Nephron (organoid): Measurements from ENCODE around the gene SIRT6.
"Not testable (repeated sequence)": the region's sequence is repeated elsewhere in the genome, so short reads cannot be mapped to it uniquely, and the experiment has no call there.

Experiments
- H3K27ac Mint-ChIP-seq, 3 experiments: 2 replicates each; pipeline ENCODE4 v1.8.0; 2020; ENCODE audit warnings: mixed read lengths in 3 of 3, mild to moderate bottlenecking in 2 of 3, moderate library complexity in 1 of 3
- H3K27me3 Mint-ChIP-seq: 2 replicates; pipeline ENCODE4 v1.8.0; 2021; ENCODE audit warnings: low read depth, mild to moderate bottlenecking, moderate library complexity, mixed read lengths
- H3K36me3 Mint-ChIP-seq: 2 replicates; pipeline ENCODE4 v1.8.0; 2020; ENCODE audit warnings: low read depth, mixed read lengths
- H3K4me1 Mint-ChIP-seq: 2 replicates; pipeline ENCODE4 v1.8.0; 2020; ENCODE audit warnings: mixed read lengths
- H3K4me3 Mint-ChIP-seq, 3 experiments: 2 replicates each; pipeline ENCODE4 v1.8.0; 2020; ENCODE audit warnings: mild to moderate bottlenecking in 3 of 3, mixed read lengths in 3 of 3, moderate library complexity in 2 of 3
- H3K9me3 Mint-ChIP-seq: 2 replicates; pipeline ENCODE4 v1.8.0; 2020; ENCODE audit warnings: mixed read lengths
- TF ChIP-seq, protein P1 (sequence below), 3 experiments: fragments of 200-600 bp; sonication (generic); IDR thresholded peaks; one replicate each; pipeline ENCODE4 v1.5.0; 2021; ENCODE audit warnings: antibody characterized with exemption in 3 of 3; ENCODE audit not compliant: unreplicated experiment in 3 of 3

The SIRT6 gene

DNA sequence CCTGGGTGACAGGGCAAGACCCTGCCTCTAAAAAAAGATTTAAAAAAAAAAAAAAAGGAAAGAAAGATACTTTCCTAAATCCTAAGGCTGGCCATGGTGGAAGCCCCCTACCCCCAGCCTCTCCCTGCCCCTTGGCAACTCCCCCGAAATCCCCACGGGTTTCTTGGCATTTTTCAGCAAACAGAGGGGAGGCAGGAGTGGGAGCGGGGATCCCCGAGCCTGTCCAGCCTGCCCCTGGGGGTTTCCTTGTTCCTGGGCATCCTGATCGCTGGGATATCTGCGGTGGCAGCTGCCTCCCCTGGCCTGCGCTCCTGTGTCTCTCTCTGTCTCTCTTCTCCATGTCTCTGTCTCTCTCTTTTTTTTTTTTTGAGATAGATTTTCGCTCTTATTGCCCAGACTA, 43.5 kb upstream of the SIRT6 start:
- TF ChIP-seq, protein P1, sequence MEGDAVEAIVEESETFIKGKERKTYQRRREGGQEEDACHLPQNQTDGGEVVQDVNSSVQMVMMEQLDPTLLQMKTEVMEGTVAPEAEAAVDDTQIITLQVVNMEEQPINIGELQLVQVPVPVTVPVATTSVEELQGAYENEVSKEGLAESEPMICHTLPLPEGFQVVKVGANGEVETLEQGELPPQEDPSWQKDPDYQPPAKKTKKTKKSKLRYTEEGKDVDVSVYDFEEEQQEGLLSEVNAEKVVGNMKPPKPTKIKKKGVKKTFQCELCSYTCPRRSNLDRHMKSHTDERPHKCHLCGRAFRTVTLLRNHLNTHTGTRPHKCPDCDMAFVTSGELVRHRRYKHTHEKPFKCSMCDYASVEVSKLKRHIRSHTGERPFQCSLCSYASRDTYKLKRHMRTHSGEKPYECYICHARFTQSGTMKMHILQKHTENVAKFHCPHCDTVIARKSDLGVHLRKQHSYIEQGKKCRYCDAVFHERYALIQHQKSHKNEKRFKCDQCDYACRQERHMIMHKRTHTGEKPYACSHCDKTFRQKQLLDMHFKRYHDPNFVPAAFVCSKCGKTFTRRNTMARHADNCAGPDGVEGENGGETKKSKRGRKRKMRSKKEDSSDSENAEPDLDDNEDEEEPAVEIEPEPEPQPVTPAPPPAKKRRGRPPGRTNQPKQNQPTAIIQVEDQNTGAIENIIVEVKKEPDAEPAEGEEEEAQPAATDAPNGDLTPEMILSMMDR (IDR thresholded peaks at IDR 0.05; ENCODE audit: unreplicated experiment in 3 of 3): no peak

DNA sequence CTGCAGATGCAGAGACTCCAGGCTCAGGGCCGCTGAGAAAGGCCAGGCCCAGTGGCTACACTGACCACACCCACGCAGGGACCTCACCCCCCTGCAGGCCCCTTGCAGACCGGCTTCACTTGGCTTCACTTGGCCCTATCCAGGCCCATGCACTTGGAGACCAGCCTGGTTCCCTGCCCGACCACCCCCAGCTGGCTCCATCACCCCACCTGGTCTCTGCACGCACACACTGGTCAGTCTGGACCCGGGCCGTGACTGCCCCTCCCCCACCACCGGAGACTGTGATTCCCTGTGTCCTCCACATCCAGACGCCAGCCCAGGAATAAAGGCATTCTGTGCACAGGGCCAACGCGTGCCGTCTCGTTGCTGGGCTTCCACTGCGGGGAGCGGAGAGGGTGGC, 42.1 kb upstream of the SIRT6 start:
- no peaks in the 10 kb centered on the region for H3K4me1 Mint-ChIP-seq
- H3K9me3 Mint-ChIP-seq: no peaks in the 10 kb centered on the region
- TF ChIP-seq, protein P1 (IDR thresholded peaks at IDR 0.05; ENCODE audit: unreplicated experiment in 3 of 3): no peak
- peaks cover 11% of the 10 kb centered on the region for H3K27me3 Mint-ChIP-seq
- H3K36me3 Mint-ChIP-seq: no peaks in the 10 kb centered on the region
- no peak overlapping the region for H3K4me3 Mint-ChIP-seq
- no peak overlapping the region for H3K27ac Mint-ChIP-seq

More for the DNA sequence above, 43.5 kb upstream of the SIRT6 start:
- Mint-ChIP-seq H3K9me3 (no peaks in the 10 kb centered on the region), H3K4me1 (no peaks in the 10 kb centered on the region), H3K4me3 (no peak overlapping the region), H3K36me3 (no peaks in the 10 kb centered on the region), H3K27me3 (peaks cover 11% of the 10 kb centered on the region), H3K27ac (no peak overlapping the region)

DNA sequence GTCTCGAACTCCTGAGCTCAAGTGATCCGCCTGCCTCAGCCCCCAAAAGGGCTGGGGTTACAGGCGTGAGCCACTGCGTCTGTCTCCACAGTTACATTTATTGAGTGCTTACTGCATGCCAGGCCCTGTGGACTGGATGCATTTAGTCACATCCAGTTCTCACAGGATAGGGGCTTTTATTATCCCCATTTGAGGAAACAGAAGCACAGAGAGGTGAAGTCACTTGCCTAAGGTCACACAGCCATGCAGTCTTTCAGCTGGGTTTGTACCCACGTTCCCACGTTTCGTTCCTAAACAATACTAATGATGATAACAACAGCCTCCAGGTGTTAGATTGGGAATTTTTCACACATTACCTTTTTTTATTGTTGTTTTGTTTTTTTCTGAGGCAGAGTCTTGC, 37.8 kb upstream of the SIRT6 start:
- no peak overlapping the region for H3K4me3 Mint-ChIP-seq
- H3K27me3 Mint-ChIP-seq: peaks cover 3% of the 10 kb centered on the region
- no peaks in the 10 kb centered on the region for H3K9me3 Mint-ChIP-seq
- TF ChIP-seq, protein P1 (IDR thresholded peaks at IDR 0.05; ENCODE audit: unreplicated experiment in 3 of 3): no peak
- H3K27ac Mint-ChIP-seq: no peak overlapping the region
- no peaks in the 10 kb centered on the region for H3K4me1 Mint-ChIP-seq
- H3K36me3 Mint-ChIP-seq: no peaks in the 10 kb centered on the region

DNA sequence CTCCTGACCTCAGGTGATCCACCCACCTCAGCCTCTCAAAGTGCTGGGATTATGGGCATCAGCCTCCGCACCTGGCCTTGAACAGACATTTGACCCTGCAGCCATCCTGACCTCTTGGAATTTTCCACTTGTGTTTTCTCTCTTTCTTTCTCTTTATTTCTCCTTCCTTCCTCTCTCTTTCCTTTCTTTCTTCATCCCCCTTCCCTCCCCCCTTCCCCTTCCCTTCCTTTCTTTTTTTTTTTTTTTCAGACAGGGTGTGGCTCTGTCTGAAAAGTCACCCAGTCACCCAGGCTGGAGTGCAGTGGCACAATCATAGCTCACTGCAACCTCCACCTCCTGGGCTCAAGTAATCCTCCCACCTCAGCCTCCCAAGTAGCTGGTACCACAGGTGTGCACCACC, 36.2 kb upstream of the SIRT6 start:
- H3K4me3 Mint-ChIP-seq, H3K27ac Mint-ChIP-seq, H3K36me3 Mint-ChIP-seq, H3K9me3 Mint-ChIP-seq, H3K4me1 Mint-ChIP-seq: not testable (repeated sequence)
- peaks cover 15% of the 10 kb centered on the region for H3K27me3 Mint-ChIP-seq

DNA sequence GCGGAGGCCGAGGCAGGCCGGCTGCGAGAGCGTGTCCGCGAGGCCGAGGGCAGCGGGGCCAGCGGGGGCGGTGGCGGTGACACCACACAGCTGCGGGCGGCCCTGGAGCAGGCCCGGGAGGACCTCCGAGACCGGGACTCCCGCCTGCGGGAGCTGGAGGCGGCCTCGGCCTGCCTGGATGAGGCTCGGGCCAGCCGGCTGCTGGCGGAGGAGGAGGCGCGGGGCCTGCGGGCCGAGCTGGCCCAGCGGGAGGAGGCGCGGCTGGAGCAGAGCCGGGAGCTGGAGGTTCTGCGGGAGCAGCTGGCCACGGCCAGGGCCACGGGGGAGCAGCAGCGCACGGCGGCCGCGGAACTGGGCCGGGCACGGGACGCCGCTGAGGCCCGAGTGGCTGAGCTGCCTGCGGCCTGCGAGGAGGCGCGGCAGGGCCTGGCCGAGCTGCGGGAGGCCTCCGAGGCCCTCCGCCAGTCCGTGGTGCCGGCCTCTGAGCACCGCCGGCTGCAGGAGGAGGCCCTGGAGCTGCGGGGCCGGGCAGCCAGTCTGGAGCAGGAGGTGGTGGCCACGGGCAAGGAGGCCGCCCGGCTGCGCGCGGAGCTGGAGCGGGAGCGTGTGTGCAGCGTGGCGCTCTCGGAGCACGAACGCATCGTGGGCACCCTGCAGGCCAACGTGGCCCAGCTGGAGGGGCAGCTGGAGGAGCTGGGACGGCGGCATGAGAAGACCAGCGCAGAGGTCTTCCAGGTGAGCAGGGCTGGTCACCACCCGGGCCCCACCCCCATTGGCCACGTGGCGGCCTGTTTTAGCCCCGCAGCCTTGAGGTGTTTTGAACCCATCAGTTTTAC, 35.3 kb upstream of the SIRT6 start:
- TF ChIP-seq, protein P1 (IDR thresholded peaks at IDR 0.05; ENCODE audit: unreplicated experiment in 3 of 3): no peak
- Mint-ChIP-seq H3K9me3 (no peaks in the 10 kb centered on the region), H3K4me1 (no peaks in the 10 kb centered on the region), H3K27ac (no peak overlapping the region), H3K36me3 (no peaks in the 10 kb centered on the region), H3K27me3 (peaks cover 23% of the 10 kb centered on the region), H3K4me3 (no peak overlapping the region)

DNA sequence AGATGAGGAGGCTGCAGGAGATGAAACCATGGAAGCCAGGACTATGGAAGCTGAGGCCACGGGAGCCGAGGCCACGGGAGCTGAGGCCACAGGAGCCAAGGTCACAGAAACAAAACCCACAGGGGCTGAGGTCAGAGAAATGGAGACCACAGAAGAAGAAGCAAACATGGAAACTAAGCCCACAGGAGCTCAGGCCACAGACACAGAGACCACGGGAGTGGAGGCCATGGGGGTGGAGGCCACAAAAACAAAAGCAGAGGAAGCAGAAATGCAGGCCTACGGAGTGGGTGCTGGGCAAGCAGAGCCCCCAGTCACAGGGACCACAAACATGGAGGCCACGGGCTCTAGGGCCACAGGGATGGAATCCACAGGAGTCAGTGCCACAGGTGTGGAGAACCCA, 34.5 kb upstream of the SIRT6 start:
- no peaks in the 10 kb centered on the region for H3K4me1 Mint-ChIP-seq
- no peak overlapping the region for H3K27ac Mint-ChIP-seq
- no peak overlapping the region for H3K4me3 Mint-ChIP-seq
- H3K36me3 Mint-ChIP-seq: no peaks in the 10 kb centered on the region
- H3K9me3 Mint-ChIP-seq: no peaks in the 10 kb centered on the region
- TF ChIP-seq, protein P1 (IDR thresholded peaks at IDR 0.05; ENCODE audit: unreplicated experiment in 3 of 3): no peak
- H3K27me3 Mint-ChIP-seq: peaks cover 29% of the 10 kb centered on the region
